GM20431 (cell line): Measurements from ENCODE around the gene PAX5.

Experiments
- in situ Hi-C: fragments of 300-500 bp; cut with MseI, MboI; formaldehyde crosslinking; loops from one replicate; pipeline ENCODE4 v1.15.0; 2020; ENCODE audit warnings: low sequenced_read_pairs; ENCODE audit not compliant: unreplicated experiment

Gene PAX5

GRCh38 chr9:36845844-36846243 is 188.2 kb downstream of the PAX5 start:
- in situ Hi-C loops = no loop called here

- in situ Hi-C loops = no loop called here
Observed at GRCh38 chr9:36844961-36845360, 189.1 kb downstream of the PAX5 start.

- in situ Hi-C loops = no loop called here
Observed at GRCh38 chr9:36843964-36844363, 190.1 kb downstream of the PAX5 start.

GRCh38 chr9:36842560-36843530 is 191.2 kb downstream of the PAX5 start:
- in situ Hi-C loops = no loop called here

- in situ Hi-C loops = no loop called here
Observed at GRCh38 chr9:36840898-36841536, 193.1 kb downstream of the PAX5 start.

- in situ Hi-C loops = loop anchor here (10.0 kb wide), 1 partner anchor 65 kb away; no protein-coding TSS in a partner anchor
Observed at GRCh38 chr9:36839131-36839885, 194.8 kb downstream of the PAX5 start.

- in situ Hi-C loops = loop anchor here (10.0 kb wide), 1 partner anchor 63 kb away; no protein-coding TSS in a partner anchor
Observed at GRCh38 chr9:36837431-36838405, 196.3 kb downstream of the PAX5 start.

- in situ Hi-C loops = loop anchor here (10.0 kb wide), 1 partner anchor 62 kb away; no protein-coding TSS in a partner anchor
Observed at GRCh38 chr9:36836486-36836885, 197.6 kb downstream of the PAX5 start.

- in situ Hi-C loops = loop anchor here (10.0 kb wide), 1 partner anchor 61 kb away; no protein-coding TSS in a partner anchor
Observed at GRCh38 chr9:36835271-36835996, 198.6 kb downstream of the PAX5 start.

- in situ Hi-C loops = loop anchor here (10.0 kb wide), 1 partner anchor 60 kb away; no protein-coding TSS in a partner anchor
Observed at GRCh38 chr9:36834736-36835135, 199.3 kb downstream of the PAX5 start.

- in situ Hi-C loops = loop anchor here (10.0 kb wide), 1 partner anchor 59 kb away; no protein-coding TSS in a partner anchor
Observed at GRCh38 chr9:36833954-36834353, 200.1 kb downstream of the PAX5 start.

GRCh38 chr9:36832164-36832795 is 201.8 kb downstream of the PAX5 start:
- in situ Hi-C loops = loop anchor here (10.0 kb wide), 1 partner anchor 57 kb away; no protein-coding TSS in a partner anchor

GRCh38 chr9:36831381-36832161 is 202.5 kb downstream of the PAX5 start:
- in situ Hi-C loops = loop anchor here (10.0 kb wide), 1 partner anchor 57 kb away; no protein-coding TSS in a partner anchor

GRCh38 chr9:36828611-36829013 is 205.5 kb downstream of the PAX5 start:
- in situ Hi-C loops = no loop called here

GRCh38 chr9:36827593-36827992 is 206.5 kb downstream of the PAX5 start:
- in situ Hi-C loops = no loop called here

GRCh38 chr9:36826581-36826980 is 207.5 kb downstream of the PAX5 start:
- in situ Hi-C loops = no loop called here

GRCh38 chr9:36825179-36825578 is 208.9 kb downstream of the PAX5 start:
- in situ Hi-C loops = no loop called here
